ENCODE data around the gene FRG2. TPM values are rescaled to one million over a fixed set of nuclear protein-coding genes. Genes with fewer than 3 reads are reported as not detected.
"Not testable (repeated sequence)": the region's sequence is repeated elsewhere in the genome, so short reads cannot be mapped to it uniquely, and the experiment has no call there.

The FRG2 gene
- total and polyA plus RNA-seq, 2 donors (not counting 3 experiments of a cell fraction or from before 2014, with no cell fraction given), result not detected

DNA sequence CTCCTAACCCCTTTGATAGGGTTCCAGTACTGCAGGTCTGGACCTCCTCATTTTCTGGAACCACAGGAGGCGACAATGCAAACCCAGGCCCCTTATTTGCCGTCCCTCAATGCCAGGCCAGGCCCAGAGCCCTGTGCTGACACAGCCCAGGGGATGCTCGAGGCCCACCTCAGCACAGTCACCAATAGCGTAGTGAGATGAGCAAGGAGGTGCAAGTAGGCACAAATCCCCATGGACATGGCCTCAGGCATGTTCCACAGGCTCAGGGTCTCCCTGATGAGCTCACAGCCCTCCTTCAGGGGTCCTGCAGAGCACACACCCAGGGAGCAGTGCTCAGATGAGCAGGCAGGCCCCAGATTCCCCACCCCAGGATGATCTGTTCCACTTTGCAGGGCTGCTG lies 31.9 kb upstream of the FRG2 start:
- intact Hi-C loops (cut with micrococcal nuclease), result not testable (repeated sequence)

DNA sequence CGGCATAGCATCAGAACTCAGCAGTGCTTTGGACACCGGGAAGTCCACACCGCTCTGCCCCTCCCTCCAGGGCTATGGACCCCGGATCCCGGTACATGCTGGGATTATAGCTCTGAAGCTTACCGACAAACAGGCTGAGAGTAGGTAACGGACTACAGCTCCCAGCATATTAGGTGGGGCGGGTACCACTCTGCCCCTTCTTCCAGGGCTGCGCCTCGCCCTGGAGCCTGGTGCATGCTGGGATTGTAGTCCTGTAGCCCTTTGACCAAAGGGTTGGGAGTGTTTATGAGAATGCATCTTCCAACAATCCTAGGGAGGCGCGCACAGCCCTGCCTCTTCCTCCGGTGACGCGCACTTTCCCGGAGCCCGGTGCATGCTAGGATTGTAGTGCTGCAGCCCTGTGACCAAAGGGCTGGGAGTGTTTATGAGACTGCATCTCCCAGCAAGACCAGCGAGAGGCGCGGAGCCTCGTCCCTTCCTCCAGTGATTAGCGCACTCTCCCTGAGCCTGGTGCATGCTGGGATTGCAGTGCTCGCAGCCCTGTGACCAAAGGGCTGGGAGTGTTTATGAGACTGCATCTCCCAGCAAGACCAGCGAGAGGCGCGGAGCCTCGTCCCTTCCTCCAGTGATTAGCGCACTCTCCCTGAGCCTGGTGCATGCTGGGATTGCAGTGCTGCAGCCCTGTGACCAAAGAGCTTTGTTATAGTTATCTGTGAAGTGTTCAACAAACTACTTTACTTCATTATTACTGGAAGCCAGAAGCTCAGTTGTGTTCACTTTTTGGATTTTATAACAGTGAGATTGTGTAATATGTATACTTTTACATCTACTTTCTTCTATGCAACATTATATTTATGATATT lies 22.6 kb upstream of the FRG2 start:
- CTCF ChIA-PET; H3K27me3 ChIP-seq (ENCODE audit: control insufficient read depth in 2 of 2, insufficient read depth in 2 of 2, low read length in 2 of 2); H3K4me1 ChIP-seq (ENCODE audit: control insufficient read depth, extremely low read depth, insufficient read depth, low read length); H3K9me1 ChIP-seq (replicated peaks; ENCODE audit: control insufficient read depth, extremely low read depth, insufficient read depth, low read length); FAIRE-seq; H3K4me2 ChIP-seq (ENCODE audit: insufficient read depth, low read length); H3K27ac ChIP-seq (ENCODE audit: insufficient read depth, low read depth, low read length); H2AFZ ChIP-seq (ENCODE audit: low read depth, low read length); H4K20me1 ChIP-seq (replicated peaks; ENCODE audit: control insufficient read depth, extremely low read depth, insufficient read depth, low read length); H3K4me3 ChIP-seq (replicated peaks in 1 of 3; ENCODE audit: insufficient read depth in 1 of 3, low read depth in 1 of 3, low read length in 3 of 3); DNase-seq (ENCODE audit: low read depth, low spot score); POLR2A ChIA-PET; BruUV-seq (replicated peaks); H3K9me3 ChIP-seq (replicated peaks; ENCODE audit: control insufficient read depth, insufficient read depth, low read length); H3K9ac ChIP-seq (replicated peaks; ENCODE audit: extremely low read depth, insufficient read depth, low read length); H3K79me2 ChIP-seq (ENCODE audit: control insufficient read depth, insufficient read depth, low read length); dilution Hi-C loops (cut with MboI; ENCODE audit: extremely low pct_ligation_motif_present, low sequenced_read_pairs); H3K36me3 ChIP-seq (ENCODE audit: control insufficient read depth in 2 of 2, extremely low read depth in 1 of 2, insufficient read depth in 2 of 2, low read length in 2 of 2); intact Hi-C loops (cut with micrococcal nuclease): not testable (repeated sequence)

More for the DNA sequence above, 31.9 kb upstream of the FRG2 start:
- POLR2A ChIA-PET; H3K9ac ChIP-seq (replicated peaks; ENCODE audit: extremely low read depth, insufficient read depth, low read length); H3K27me3 ChIP-seq (ENCODE audit: control insufficient read depth in 2 of 2, insufficient read depth in 2 of 2, low read length in 2 of 2); H3K4me3 ChIP-seq (replicated peaks in 1 of 3; ENCODE audit: insufficient read depth in 1 of 3, low read depth in 1 of 3, low read length in 3 of 3); H3K27ac ChIP-seq (ENCODE audit: insufficient read depth, low read depth, low read length); dilution Hi-C loops (cut with MboI; ENCODE audit: extremely low pct_ligation_motif_present, low sequenced_read_pairs); H3K9me1 ChIP-seq (replicated peaks; ENCODE audit: control insufficient read depth, extremely low read depth, insufficient read depth, low read length); DNase-seq (ENCODE audit: low read depth, low spot score); H2AFZ ChIP-seq (ENCODE audit: low read depth, low read length); H3K4me2 ChIP-seq (ENCODE audit: insufficient read depth, low read length); FAIRE-seq; H4K20me1 ChIP-seq (replicated peaks; ENCODE audit: control insufficient read depth, extremely low read depth, insufficient read depth, low read length); H3K36me3 ChIP-seq (ENCODE audit: control insufficient read depth in 2 of 2, extremely low read depth in 1 of 2, insufficient read depth in 2 of 2, low read length in 2 of 2); H3K9me3 ChIP-seq (replicated peaks; ENCODE audit: control insufficient read depth, insufficient read depth, low read length); H3K4me1 ChIP-seq (ENCODE audit: control insufficient read depth, extremely low read depth, insufficient read depth, low read length); BruUV-seq (replicated peaks); CTCF ChIA-PET; H3K79me2 ChIP-seq (ENCODE audit: control insufficient read depth, insufficient read depth, low read length): not testable (repeated sequence)

DNA sequence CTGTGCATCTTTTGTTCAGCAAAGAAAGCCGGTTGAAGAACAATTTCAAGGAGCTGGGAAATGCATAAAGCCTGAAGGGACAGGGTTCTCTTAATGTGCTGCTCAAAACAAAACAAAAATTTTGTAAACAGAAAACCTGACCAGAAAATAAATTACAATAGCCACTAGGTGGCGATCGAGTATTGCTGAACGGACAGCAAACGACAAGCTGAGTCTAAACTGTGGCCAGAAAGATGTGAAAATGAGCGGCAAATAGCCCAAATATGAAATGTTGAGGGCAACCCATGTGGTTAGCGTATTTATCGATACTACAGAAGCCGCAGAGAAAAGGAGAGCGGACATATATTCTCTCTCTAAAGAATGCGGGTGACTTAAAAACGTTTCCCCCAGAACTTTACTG lies 20.6 kb upstream of the FRG2 start:
- dilution Hi-C loops (cut with MboI; ENCODE audit: extremely low pct_ligation_motif_present, low sequenced_read_pairs); H3K4me2 ChIP-seq (ENCODE audit: insufficient read depth, low read length); H3K9me3 ChIP-seq (replicated peaks; ENCODE audit: control insufficient read depth, insufficient read depth, low read length); H3K27ac ChIP-seq (ENCODE audit: insufficient read depth, low read depth, low read length); H3K79me2 ChIP-seq (ENCODE audit: control insufficient read depth, insufficient read depth, low read length); H2AFZ ChIP-seq (ENCODE audit: low read depth, low read length); intact Hi-C loops (cut with micrococcal nuclease); H3K4me1 ChIP-seq (ENCODE audit: control insufficient read depth, extremely low read depth, insufficient read depth, low read length); FAIRE-seq; CTCF ChIA-PET; BruUV-seq (replicated peaks); H3K9ac ChIP-seq (replicated peaks; ENCODE audit: extremely low read depth, insufficient read depth, low read length); POLR2A ChIA-PET; H3K36me3 ChIP-seq (ENCODE audit: control insufficient read depth in 2 of 2, extremely low read depth in 1 of 2, insufficient read depth in 2 of 2, low read length in 2 of 2); H3K4me3 ChIP-seq (replicated peaks in 1 of 3; ENCODE audit: insufficient read depth in 1 of 3, low read depth in 1 of 3, low read length in 3 of 3); H3K27me3 ChIP-seq (ENCODE audit: control insufficient read depth in 2 of 2, insufficient read depth in 2 of 2, low read length in 2 of 2); H4K20me1 ChIP-seq (replicated peaks; ENCODE audit: control insufficient read depth, extremely low read depth, insufficient read depth, low read length); H3K9me1 ChIP-seq (replicated peaks; ENCODE audit: control insufficient read depth, extremely low read depth, insufficient read depth, low read length); DNase-seq (ENCODE audit: low read depth, low spot score): not testable (repeated sequence)

DNA sequence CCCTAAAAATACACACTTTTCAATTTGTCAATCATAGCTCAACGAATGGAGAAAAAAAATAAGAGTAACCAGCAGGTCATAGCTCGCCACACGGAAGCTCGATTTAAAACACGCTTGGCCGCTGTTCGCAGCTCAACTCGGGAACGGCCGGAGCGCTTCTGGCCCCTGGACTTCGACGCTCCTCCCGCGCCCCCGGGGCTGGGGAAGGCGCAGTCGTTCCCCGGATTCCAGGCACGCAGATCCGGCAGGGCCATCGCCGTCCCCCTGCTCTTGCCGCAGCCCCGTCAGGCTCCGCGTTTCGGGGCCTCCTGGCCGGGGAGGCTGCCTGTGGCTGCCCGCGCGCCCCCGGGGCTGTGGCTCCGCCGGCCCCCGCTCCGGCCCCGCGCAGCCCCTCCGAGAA lies 13.8 kb upstream of the FRG2 start:
- H3K9me1 ChIP-seq (replicated peaks; ENCODE audit: control insufficient read depth, extremely low read depth, insufficient read depth, low read length); POLR2A ChIA-PET; H3K4me2 ChIP-seq (ENCODE audit: insufficient read depth, low read length); H2AFZ ChIP-seq (ENCODE audit: low read depth, low read length); H3K27ac ChIP-seq (ENCODE audit: insufficient read depth, low read depth, low read length); BruUV-seq (replicated peaks); H3K4me1 ChIP-seq (ENCODE audit: control insufficient read depth, extremely low read depth, insufficient read depth, low read length); H3K4me3 ChIP-seq (replicated peaks in 1 of 3; ENCODE audit: insufficient read depth in 1 of 3, low read depth in 1 of 3, low read length in 3 of 3); H3K79me2 ChIP-seq (ENCODE audit: control insufficient read depth, insufficient read depth, low read length); CTCF ChIA-PET; H3K9ac ChIP-seq (replicated peaks; ENCODE audit: extremely low read depth, insufficient read depth, low read length); intact Hi-C loops (cut with micrococcal nuclease); H4K20me1 ChIP-seq (replicated peaks; ENCODE audit: control insufficient read depth, extremely low read depth, insufficient read depth, low read length); DNase-seq (ENCODE audit: low read depth, low spot score); dilution Hi-C loops (cut with MboI; ENCODE audit: extremely low pct_ligation_motif_present, low sequenced_read_pairs); H3K36me3 ChIP-seq (ENCODE audit: control insufficient read depth in 2 of 2, extremely low read depth in 1 of 2, insufficient read depth in 2 of 2, low read length in 2 of 2); H3K9me3 ChIP-seq (replicated peaks; ENCODE audit: control insufficient read depth, insufficient read depth, low read length); H3K27me3 ChIP-seq (ENCODE audit: control insufficient read depth in 2 of 2, insufficient read depth in 2 of 2, low read length in 2 of 2); FAIRE-seq: not testable (repeated sequence)
